GM12878 (cell line): ENCODE data around the gene MRPS27. TPM values are rescaled to one million over a fixed set of nuclear protein-coding genes. Genes with fewer than 3 reads are reported as not detected.

Source experiments
- ATF7 ChIP-seq: fragments of 450-650 bp; IDR thresholded peaks from 2 replicates; pipeline ENCODE4 v1.6.1; 2016; ENCODE audit warnings: low read depth, mild to moderate bottlenecking
- BACH1 ChIP-seq: fragments of 450-650 bp; IDR thresholded peaks from 2 replicates; pipeline ENCODE4 v1.6.1; 2017; ENCODE audit warnings: mild to moderate bottlenecking, borderline replicate concordance
- CEBPB ChIP-seq, 2 experiments: fragments of 150-350 bp in 1 of 2; IDR thresholded peaks; 2 replicates each; pipeline ENCODE4 v1.6.1; 2012 to 2014; ENCODE audit warnings: low read depth in 2 of 2, low read length in 2 of 2, borderline replicate concordance in 1 of 2, inconsistent platforms in 1 of 2
- CHD1 ChIP-seq: IDR thresholded peaks from 2 replicates; pipeline ENCODE4 v1.6.1; 2012; ENCODE audit warnings: low read depth, low read length, improper control_type of control experiment
- CHD2 ChIP-seq: IDR thresholded peaks from 2 replicates; pipeline ENCODE4 v1.6.1; 2011; ENCODE audit warnings: low read depth, low read length, improper control_type of control experiment, borderline replicate concordance
- CREM ChIP-seq: IDR thresholded peaks from 2 replicates; pipeline ENCODE4 v1.6.1; 2014; ENCODE audit warnings: antibody characterized with exemption, low read depth
- EED ChIP-seq: sonication (generic); IDR thresholded peaks from 2 replicates; pipeline ENCODE4 v1.6.1; 2016; ENCODE audit warnings: antibody characterized with exemption, low read depth
- EGR1 ChIP-seq, 2 experiments: IDR thresholded peaks; 1 replicate in 1 of 2; 2 replicates in 1 of 2; pipeline ENCODE4 v1.6.1; 2011 to 2012; ENCODE audit warnings: low read depth in 2 of 2, low read length in 2 of 2, borderline replicate concordance in 1 of 2, mild to moderate bottlenecking in 1 of 2, moderate library complexity in 1 of 2
- EP300 ChIP-seq, 2 experiments: fragments of 150-350 bp in 1 of 2; IDR thresholded peaks; 2 replicates each; pipeline ENCODE4 v1.6.1; 2011 to 2012; ENCODE audit warnings: low read depth in 2 of 2, low read length in 2 of 2, borderline replicate concordance in 1 of 2, improper control_type of control experiment in 1 of 2, inconsistent platforms in 1 of 2; ENCODE audit not compliant: control insufficient read depth in 1 of 2
- FOS ChIP-seq: IDR thresholded peaks from 3 replicates; pipeline ENCODE4 v1.6.1; 2011; ENCODE audit warnings: borderline replicate concordance; ENCODE audit not compliant: insufficient read length; ENCODE audit errors: extremely low read depth
- IKZF1 ChIP-seq: fragments of 450-650 bp; conservative IDR thresholded peaks from 2 replicates; pipeline ENCODE4 v1.6.1; 2017; ENCODE audit warnings: antibody characterized with exemption, mild to moderate bottlenecking
- KLF5 ChIP-seq: fragments of 450-650 bp; IDR thresholded peaks from 2 replicates; pipeline ENCODE4 v1.6.1; 2014; ENCODE audit warnings: mild to moderate bottlenecking; ENCODE audit not compliant: partially characterized antibody
- MEF2B ChIP-seq: fragments of 450-650 bp; IDR thresholded peaks from 2 replicates; pipeline ENCODE4 v1.6.1; 2018; ENCODE audit warnings: mild to moderate bottlenecking, moderate library complexity; ENCODE audit not compliant: partially characterized antibody, poor library complexity, severe bottlenecking
- MYB ChIP-seq: fragments of 150-350 bp; IDR thresholded peaks from 2 replicates; pipeline ENCODE4 v1.6.1; 2014; ENCODE audit warnings: mild to moderate bottlenecking, low read depth, low read length, borderline replicate concordance
- NFIC ChIP-seq: IDR thresholded peaks from 2 replicates; pipeline ENCODE4 v1.6.1; 2012; ENCODE audit warnings: low read depth, mild to moderate bottlenecking, inconsistent platforms, low read length, moderate library complexity
- PAX5 ChIP-seq: IDR thresholded peaks from 2 replicates; pipeline ENCODE4 v1.6.1; 2011; ENCODE audit warnings: low read depth, low read length, borderline replicate concordance
- PML ChIP-seq: IDR thresholded peaks from 2 replicates; pipeline ENCODE4 v1.6.1; 2012; ENCODE audit warnings: low read length, inconsistent platforms
- POLR2AphosphoS2 ChIP-seq: IDR thresholded peaks from 2 replicates; pipeline ENCODE4 v1.6.1; 2011; ENCODE audit warnings: low read depth, mild to moderate bottlenecking, low read length, improper control_type of control experiment, moderate library complexity
- POU2F2 ChIP-seq: IDR thresholded peaks from 3 replicates; pipeline ENCODE4 v1.6.1; 2011; ENCODE audit warnings: low read depth, mild to moderate bottlenecking, low read length, borderline replicate concordance
- RAD51 ChIP-seq: fragments of 450-650 bp; IDR thresholded peaks from 2 replicates; pipeline ENCODE4 v1.6.1; 2016; ENCODE audit warnings: moderate library complexity, mild to moderate bottlenecking, inconsistent platforms
- RB1 ChIP-seq: fragments of 450-650 bp; formaldehyde crosslinking; IDR thresholded peaks from 2 replicates; pipeline ENCODE4 v1.6.1; 2017; ENCODE audit warnings: mild to moderate bottlenecking, borderline replicate concordance
- SIX5 ChIP-seq: IDR thresholded peaks from 2 replicates; pipeline ENCODE4 v1.6.1; 2011; ENCODE audit warnings: mild to moderate bottlenecking, low read depth, low read length, moderate library complexity; ENCODE audit not compliant: severe bottlenecking
- SMC3 ChIP-seq: IDR thresholded peaks from 2 replicates; pipeline ENCODE4 v1.6.1; 2011; ENCODE audit warnings: low read length, improper control_type of control experiment, borderline replicate concordance
- SP1 ChIP-seq: IDR thresholded peaks from one replicate; pipeline ENCODE4 v1.6.1; 2011; ENCODE audit warnings: low read depth, low read length
- SPI1 ChIP-seq: IDR thresholded peaks from 2 replicates; pipeline ENCODE4 v1.6.1; 2011; ENCODE audit warnings: low read depth, mild to moderate bottlenecking, low read length, moderate library complexity, borderline replicate concordance; ENCODE audit not compliant: insufficient read depth
- ZBED1 ChIP-seq: IDR thresholded peaks from 2 replicates; pipeline ENCODE4 v1.6.1; 2016; ENCODE audit warnings: borderline replicate concordance
- ZNF217 ChIP-seq: fragments of 450-650 bp; IDR thresholded peaks from 2 replicates; pipeline ENCODE4 v1.6.1; 2017; ENCODE audit warnings: antibody characterized with exemption, mild to moderate bottlenecking
- ZSCAN29 ChIP-seq: fragments of 450-650 bp; IDR thresholded peaks from 2 replicates; pipeline ENCODE4 v1.6.1; 2017; ENCODE audit warnings: mild to moderate bottlenecking, moderate library complexity
- polyA plus RNA-seq, 11 experiments: library from polyadenylated mRNA; depleted of rRNA in 4 of 11; unstranded in 6 of 11; stranded (reverse) in 5 of 11; fragments of >200 nt; fragmentation: Nextera tagmentation in 4 of 11; fragmentation: Illumina TruSeq in 1 of 11; extraction: Ambion mirVana in 4 of 11; extraction: Trizol in 1 of 11; gene quantifications; 1 replicate in 1 of 11; 2 replicates in 10 of 11; pipeline versions ENCODE4 v1.2.1 to v1.2.3, GENCODE V29; 2011 to 2016; ENCODE audit warnings: inconsistent platforms in 2 of 11, missing spikeins in 2 of 11, low read depth in 1 of 11
- total RNA-seq, 4 experiments: library from RNA; depleted of rRNA in 3 of 4; stranded (reverse); fragments of >200 nt in 3 of 4; fragmentation: Illumina TruSeq in 1 of 4; extraction: Trizol in 1 of 4; gene quantifications; 2 replicates each; pipeline versions ENCODE4 v1.2.1 to v1.2.3, GENCODE V29; 2013 to 2021
- TF ChIP-seq, protein P1 (sequence below): IDR thresholded peaks from 2 replicates; pipeline ENCODE4 v1.6.1; 2012; ENCODE audit warnings: low read depth, low read length, improper control_type of control experiment
- TF ChIP-seq, protein P2 (sequence below): fragments of 450-650 bp; IDR thresholded peaks from 2 replicates; pipeline ENCODE4 v1.6.1; 2016; ENCODE audit warnings: mild to moderate bottlenecking

The MRPS27 gene
- total and polyA plus RNA-seq, 10 of the 15 experiments (the other 5 are each of a cell fraction or from before 2014, with no cell fraction given) = 61.0 to 128 (median 93.0) TPM

DNA sequence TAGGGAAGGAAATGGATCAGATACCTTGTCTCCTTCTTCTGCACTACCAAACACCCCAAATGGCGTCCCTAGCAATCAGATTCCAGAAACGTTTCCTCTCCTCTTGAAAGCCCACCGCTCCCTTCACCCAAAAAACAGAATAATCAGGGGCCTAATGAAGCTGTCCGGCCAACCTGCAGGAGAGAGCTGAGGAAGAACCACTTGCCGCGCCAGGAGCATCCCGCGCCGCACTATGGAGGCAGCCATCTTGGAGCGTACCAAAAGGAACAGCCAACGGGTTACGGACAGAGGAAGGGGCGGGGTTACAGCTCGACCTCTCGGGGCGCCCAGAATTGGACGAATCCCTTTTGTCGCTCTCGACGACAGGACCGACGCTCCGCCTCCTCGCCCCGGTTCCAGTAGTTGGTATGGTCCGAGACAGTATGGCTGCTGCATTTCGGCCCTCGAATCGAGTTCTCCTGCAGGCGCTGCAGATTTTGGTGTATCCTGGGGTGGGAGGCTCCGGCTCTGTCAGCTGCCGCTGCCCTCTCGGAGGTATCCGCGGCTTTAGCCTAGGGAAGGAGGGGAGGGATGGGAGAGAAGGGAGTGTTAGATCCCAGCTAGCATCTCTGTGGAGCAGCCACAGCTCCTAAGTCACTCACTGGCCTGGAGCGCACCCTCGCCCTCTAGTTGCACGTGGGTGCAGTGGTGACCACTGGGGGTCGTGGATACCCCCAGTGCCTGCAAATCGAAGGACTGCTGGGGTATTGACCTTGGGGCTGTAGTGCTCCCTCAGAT lies at the start of gene MRPS27, which contains the start of gene PTCD2 (continued):
- TF ChIP-seq, protein P1, sequence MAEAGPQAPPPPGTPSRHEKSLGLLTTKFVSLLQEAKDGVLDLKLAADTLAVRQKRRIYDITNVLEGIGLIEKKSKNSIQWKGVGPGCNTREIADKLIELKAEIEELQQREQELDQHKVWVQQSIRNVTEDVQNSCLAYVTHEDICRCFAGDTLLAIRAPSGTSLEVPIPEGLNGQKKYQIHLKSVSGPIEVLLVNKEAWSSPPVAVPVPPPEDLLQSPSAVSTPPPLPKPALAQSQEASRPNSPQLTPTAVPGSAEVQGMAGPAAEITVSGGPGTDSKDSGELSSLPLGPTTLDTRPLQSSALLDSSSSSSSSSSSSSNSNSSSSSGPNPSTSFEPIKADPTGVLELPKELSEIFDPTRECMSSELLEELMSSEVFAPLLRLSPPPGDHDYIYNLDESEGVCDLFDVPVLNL = no peak
- TF ChIP-seq PAX5 (0 out of 2 replicates have a peak, but pooled peaks have one; percentile 23), CHD1 (peak; percentile 97), CEBPB (IDR thresholded peaks at IDR 0.05; ENCODE audit: borderline replicate concordance in 1 of 2, low read depth in 2 of 2, low read length in 2 of 2) (no peak), SPI1 (peak; percentile 27; the same call in 1 of the 2 replicates), ZSCAN29 (no peak), PML (peak; percentile 97), CHD2 (peak; percentile 72; the same call in 1 of the 2 replicates), IKZF1 (peak; percentile 65; the same call in 1 of the 2 replicates), ZBED1 (no peak), SIX5 (peak; percentile 64), FOS (no peak), SMC3 (no peak), POLR2AphosphoS2 (peak; percentile 76), ATF7 (peak; percentile 98), RAD51 (no peak), ZNF217 (no peak), EP300 (IDR thresholded peaks at IDR 0.05; ENCODE audit: borderline replicate concordance in 1 of 2, control insufficient read depth in 1 of 2, low read depth in 2 of 2, low read length in 2 of 2) (no peak), SP1 (peak; percentile 93), MYB (0 out of 2 replicates have a peak, but pooled peaks have one; percentile 16), EED (no peak), MEF2B (peak; percentile 19), NFIC (0 out of 2 replicates have a peak, but pooled peaks have one; percentile 42), CREM (peak; percentile 93), RB1 (peak; percentile 56; the same call in 1 of the 2 replicates), KLF5 (peak; percentile 98), POU2F2 (peak; percentile 77; the same call in 2 of the 3 replicates), EGR1 (IDR thresholded peaks at IDR 0.05; ENCODE audit: borderline replicate concordance in 1 of 2, low read depth in 2 of 2, low read length in 2 of 2) (0 out of 3 replicates have a peak, but pooled peaks of 1 of the 2 experiments have one; percentile 9), BACH1 (peak; percentile 27; the same call in 1 of the 2 replicates)
- TF ChIP-seq, protein P2, sequence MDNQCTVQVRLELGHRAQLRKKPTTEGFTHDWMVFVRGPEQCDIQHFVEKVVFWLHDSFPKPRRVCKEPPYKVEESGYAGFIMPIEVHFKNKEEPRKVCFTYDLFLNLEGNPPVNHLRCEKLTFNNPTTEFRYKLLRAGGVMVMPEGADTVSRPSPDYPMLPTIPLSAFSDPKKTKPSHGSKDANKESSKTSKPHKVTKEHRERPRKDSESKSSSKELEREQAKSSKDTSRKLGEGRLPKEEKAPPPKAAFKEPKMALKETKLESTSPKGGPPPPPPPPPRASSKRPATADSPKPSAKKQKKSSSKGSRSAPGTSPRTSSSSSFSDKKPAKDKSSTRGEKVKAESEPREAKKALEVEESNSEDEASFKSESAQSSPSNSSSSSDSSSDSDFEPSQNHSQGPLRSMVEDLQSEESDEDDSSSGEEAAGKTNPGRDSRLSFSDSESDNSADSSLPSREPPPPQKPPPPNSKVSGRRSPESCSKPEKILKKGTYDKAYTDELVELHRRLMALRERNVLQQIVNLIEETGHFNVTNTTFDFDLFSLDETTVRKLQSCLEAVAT = peak; percentile 77; the same call in 1 of the 2 replicates
